ENCODE measurements around the gene TMEM215.

Gene TMEM215

DNA sequence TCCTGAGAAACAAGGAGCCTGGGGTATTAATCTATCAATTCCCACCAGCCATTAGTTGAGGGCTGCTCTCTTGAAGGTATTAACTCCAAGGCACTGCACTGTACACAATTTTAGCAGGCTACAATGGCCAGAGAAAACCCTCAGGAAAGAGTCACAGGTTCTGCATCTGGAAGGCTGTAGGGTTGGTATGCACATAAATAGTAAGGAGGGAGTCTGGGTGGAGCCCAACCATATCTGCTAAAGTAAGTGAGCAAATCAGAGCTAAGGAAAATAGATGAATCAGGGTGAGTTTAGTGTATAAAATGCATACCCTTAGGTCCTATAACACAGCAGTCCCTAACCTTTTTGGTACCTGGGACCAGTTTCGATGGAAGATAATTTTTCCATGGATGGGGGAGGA lies 18.2 kb downstream of the TMEM215 start:
- no peak overlapping the region for H3K4me3 ChIP-seq (ENCODE audit: low read depth, low read length)
- no peak for DNase-seq (ENCODE audit: low read depth)
- TF ChIP-seq, protein P1, sequence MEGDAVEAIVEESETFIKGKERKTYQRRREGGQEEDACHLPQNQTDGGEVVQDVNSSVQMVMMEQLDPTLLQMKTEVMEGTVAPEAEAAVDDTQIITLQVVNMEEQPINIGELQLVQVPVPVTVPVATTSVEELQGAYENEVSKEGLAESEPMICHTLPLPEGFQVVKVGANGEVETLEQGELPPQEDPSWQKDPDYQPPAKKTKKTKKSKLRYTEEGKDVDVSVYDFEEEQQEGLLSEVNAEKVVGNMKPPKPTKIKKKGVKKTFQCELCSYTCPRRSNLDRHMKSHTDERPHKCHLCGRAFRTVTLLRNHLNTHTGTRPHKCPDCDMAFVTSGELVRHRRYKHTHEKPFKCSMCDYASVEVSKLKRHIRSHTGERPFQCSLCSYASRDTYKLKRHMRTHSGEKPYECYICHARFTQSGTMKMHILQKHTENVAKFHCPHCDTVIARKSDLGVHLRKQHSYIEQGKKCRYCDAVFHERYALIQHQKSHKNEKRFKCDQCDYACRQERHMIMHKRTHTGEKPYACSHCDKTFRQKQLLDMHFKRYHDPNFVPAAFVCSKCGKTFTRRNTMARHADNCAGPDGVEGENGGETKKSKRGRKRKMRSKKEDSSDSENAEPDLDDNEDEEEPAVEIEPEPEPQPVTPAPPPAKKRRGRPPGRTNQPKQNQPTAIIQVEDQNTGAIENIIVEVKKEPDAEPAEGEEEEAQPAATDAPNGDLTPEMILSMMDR (IDR thresholded peaks at IDR 0.05; ENCODE audit: low read depth, low read length, missing control alignments): no peak

DNA sequence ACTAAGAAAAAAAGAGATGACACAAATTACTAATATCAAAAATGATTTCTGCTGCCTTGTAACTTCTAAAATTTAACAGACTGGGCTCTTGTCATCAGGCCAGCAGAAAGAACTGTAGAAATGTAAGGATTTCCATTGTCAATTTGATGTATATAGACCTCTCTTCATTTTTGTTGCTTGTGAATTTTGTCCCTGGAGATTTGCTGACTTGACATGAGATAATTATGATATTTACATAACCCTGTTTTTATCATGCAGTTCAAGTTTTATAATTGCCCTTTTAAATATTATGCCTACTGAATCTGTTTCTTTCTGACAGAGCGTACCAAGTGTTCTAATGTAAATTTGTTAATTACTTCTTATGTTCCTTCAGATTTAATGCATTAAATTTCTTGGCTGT lies 23.9 kb downstream of the TMEM215 start:
- TF ChIP-seq, protein P1 (IDR thresholded peaks at IDR 0.05; ENCODE audit: low read depth, low read length, missing control alignments): no peak
- no peak overlapping the region for H3K4me3 ChIP-seq (ENCODE audit: low read depth, low read length)
- no peak for DNase-seq (ENCODE audit: low read depth)

DNA sequence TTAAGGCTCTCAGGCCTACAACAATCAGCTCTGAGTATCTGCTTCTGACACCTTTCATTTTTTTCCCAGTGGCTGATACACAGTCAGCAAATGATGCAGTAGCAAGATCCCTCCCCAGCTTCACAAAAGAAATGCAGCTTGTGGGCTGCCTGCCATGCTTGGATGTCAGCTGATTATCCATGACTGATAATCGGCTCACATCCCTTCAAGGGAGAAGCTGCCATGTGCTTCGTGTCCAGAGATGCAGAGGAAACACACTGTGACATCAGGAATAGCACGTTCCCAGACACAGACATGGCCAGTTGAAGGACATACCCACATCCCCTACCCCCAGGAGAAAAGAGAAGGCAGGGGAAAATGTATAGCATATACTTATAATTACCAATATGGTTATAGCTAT lies 27.9 kb downstream of the TMEM215 start:
- TF ChIP-seq, protein P1 (IDR thresholded peaks at IDR 0.05; ENCODE audit: low read depth, low read length, missing control alignments): no peak
- H3K4me3 ChIP-seq (ENCODE audit: low read depth, low read length): no peak overlapping the region
- DNase-seq (ENCODE audit: low read depth): no peak

DNA sequence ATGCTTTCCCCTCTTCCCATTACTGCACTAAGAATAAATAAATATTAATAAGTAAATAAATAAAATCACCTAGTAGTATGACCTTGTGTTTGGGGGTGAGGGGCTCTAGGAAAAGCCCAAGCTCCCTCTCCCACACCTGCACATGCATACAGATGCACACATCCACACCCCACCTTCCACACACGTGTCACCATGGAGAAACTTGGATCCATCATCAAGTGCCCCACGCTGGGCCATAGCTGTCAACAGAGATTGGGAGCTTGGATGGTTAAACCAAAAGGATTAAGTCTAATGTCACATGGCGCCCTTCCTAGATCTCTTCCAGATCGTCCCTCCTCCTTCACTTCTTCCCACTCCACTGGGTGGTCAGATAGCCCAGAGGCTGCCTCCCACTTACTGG lies 37.0 kb downstream of the TMEM215 start:
- no peak overlapping the region for H3K4me3 ChIP-seq (ENCODE audit: low read depth, low read length)
- DNase-seq (ENCODE audit: low read depth): no peak
- TF ChIP-seq, protein P1 (IDR thresholded peaks at IDR 0.05; ENCODE audit: low read depth, low read length, missing control alignments): no peak

DNA sequence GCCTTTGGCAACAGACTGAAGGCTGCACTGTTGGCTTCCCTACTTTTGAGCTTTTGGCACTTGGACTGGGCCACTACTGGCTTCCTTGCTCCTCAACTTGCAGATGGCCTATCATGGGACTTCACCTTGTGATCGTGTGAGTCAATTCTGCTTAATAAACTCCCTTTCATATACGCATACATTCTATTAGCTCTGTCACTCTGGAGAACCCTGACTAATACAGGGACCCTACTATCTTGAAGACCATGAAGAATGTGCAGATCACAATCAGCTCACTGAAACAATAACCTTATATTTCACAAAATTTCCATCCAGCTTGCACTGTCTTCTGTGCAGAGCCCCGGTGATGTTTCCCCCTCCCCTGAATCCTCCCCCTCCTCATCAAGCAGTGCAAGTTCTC lies 39.8 kb downstream of the TMEM215 start:
- TF ChIP-seq, protein P1 (IDR thresholded peaks at IDR 0.05; ENCODE audit: low read depth, low read length, missing control alignments): no peak
- no peak overlapping the region for H3K4me3 ChIP-seq (ENCODE audit: low read depth, low read length)
- no peak for DNase-seq (ENCODE audit: low read depth)

DNA sequence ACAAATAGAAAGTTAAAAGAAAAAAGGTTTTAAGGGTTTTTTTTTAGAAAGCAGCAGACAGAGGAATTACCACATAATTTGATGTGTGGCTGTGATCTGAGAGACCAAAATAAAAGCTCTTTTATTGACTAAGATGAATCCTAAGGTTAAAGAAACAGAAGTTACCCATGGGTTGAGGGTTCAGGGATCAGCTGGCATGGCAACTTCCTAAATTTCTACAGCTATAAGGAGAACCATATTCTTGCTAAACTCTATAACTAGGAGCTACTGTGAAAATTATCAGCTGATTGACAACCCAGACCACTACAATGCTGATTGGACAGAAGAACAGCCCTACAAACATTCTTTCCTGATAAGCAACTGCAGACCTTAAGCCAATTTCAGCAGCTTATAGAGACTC lies 40.2 kb downstream of the TMEM215 start:
- no peak for DNase-seq (ENCODE audit: low read depth)
- no peak overlapping the region for H3K4me3 ChIP-seq (ENCODE audit: low read depth, low read length)
- TF ChIP-seq, protein P1 (IDR thresholded peaks at IDR 0.05; ENCODE audit: low read depth, low read length, missing control alignments): no peak

DNA sequence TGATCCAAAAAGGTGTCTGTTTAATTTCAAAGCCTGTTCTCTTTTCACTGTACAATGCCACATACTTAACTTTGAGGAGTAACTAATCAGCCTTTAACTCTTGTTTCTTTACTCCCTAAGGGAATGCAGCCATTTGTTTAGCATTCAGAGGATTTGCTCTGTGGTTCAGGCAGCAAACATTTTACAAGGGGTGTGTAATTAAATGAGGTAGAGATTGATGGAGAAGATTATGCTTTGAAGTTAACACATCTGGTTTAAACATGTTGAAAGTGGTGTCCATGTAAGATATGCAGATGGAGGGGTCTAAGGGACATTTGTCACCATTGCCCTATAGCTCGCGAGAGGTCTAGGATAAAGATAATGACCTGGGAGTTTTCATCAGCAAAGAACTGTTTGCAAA lies 41.9 kb downstream of the TMEM215 start:
- H3K4me3 ChIP-seq (ENCODE audit: low read depth, low read length): no peak overlapping the region
- no peak for DNase-seq (ENCODE audit: low read depth)
- TF ChIP-seq, protein P1 (IDR thresholded peaks at IDR 0.05; ENCODE audit: low read depth, low read length, missing control alignments): no peak

Measured in GM12864 (cell line).